A549 treated with DMSO at 1 μM for 4 hours (cell line): Measurements from ENCODE around the gene RRAS. TPM values are rescaled to one million over a fixed set of nuclear protein-coding genes. Genes with fewer than 3 reads are reported as not detected.

ENCODE experiments used
- total RNA-seq: library from RNA; stranded (reverse); fragments of 200-300 nt; extraction: Qiagen RNA extraction; gene quantifications from 5 replicates; pipeline ENCODE4 v1.2.3, GENCODE V29; 2022; ENCODE audit warnings: low read depth

RRAS gene
- total RNA-seq, result 83.1 to 125 TPM (median 114 TPM) in 5 replicates

GRCh38 chr19:49640113-49640898 is at the start of gene RRAS:
Gene RRAS, minus strand, starts transcription at chr19:49640143. Its CDS starts 45 bp downstream, at chr19:49640098.

GRCh38 chr19:49689133-49690078 is 49.5 kb upstream of the RRAS start, which contains the start of gene ADM5:
Gene ADM5, plus strand, starts transcription at chr19:49689594. Its CDS starts 244 bp downstream, at chr19:49689838.

GRCh38 chr19:49677231-49677900 is 37.4 kb upstream of the RRAS start, which contains the start of gene PRMT1:
Gene PRMT1, plus strand, starts transcription at chr19:49677271. Its CDS starts 10 bp downstream, at chr19:49677281.

GRCh38 chr19:49665351-49666119 is 25.6 kb upstream of the RRAS start, which contains the start of the genes BCL2L12 and IRF3:
Gene BCL2L12, plus strand, starts transcription at chr19:49665933. Its CDS starts 760 bp downstream, at chr19:49666693.
Gene IRF3, minus strand, starts transcription at chr19:49665857. Its CDS starts 1,019 bp downstream, at chr19:49664838.

GRCh38 chr19:49641688-49642491 is 1.9 kb upstream of the RRAS start, which contains the start of gene SCAF1:
Gene SCAF1, plus strand, starts transcription at chr19:49642209. Its CDS starts 2,818 bp downstream, at chr19:49645027.

GRCh38 chr19:49590971-49591730 is 48.8 kb downstream of the RRAS start, which contains the start of gene PRR12:
Gene PRR12, plus strand, starts transcription at chr19:49591182. Its CDS starts 473 bp downstream, at chr19:49591655.

Other genes starting within 250 kb of the RRAS start
- not detected in 5 replicates for gene PTH2, start 216.7 kb downstream of the RRAS start, total RNA-seq
- gene GFY, start 214.8 kb downstream of the RRAS start, total RNA-seq, result 0.07 to 0.22 TPM (median 0.18 TPM) in 4 of 5 replicates, not detected in the other
- gene SLC17A7, start 198.6 kb downstream of the RRAS start, total RNA-seq, result 0.49 to 0.63 TPM (median 0.61 TPM) in 5 replicates
- gene PIH1D1, start 188.3 kb downstream of the RRAS start, total RNA-seq, result 87.2 to 97.5 TPM (median 96.7 TPM) in 5 replicates
- 14.5 to 29.0 TPM (median 22.6 TPM) in 5 replicates for gene ALDH16A1, start 186.9 kb downstream of the RRAS start, total RNA-seq
- gene FLT3LG, start 165.9 kb downstream of the RRAS start, total RNA-seq, result 0.68 to 1.7 TPM (median 1.2 TPM) in 5 replicates
- 3,835 to 4,657 TPM (median 3,991 TPM) in 5 replicates for gene RPL13A, start 152.5 kb downstream of the RRAS start, total RNA-seq
- 3,649 to 5,162 TPM (median 3,839 TPM) in 5 replicates for gene RPS11, start 143.7 kb downstream of the RRAS start, total RNA-seq
- 26.1 to 29.8 TPM (median 28.3 TPM) in 5 replicates for gene FCGRT, start 127.5 kb downstream of the RRAS start, total RNA-seq
- gene RCN3, start 112.1 kb downstream of the RRAS start, total RNA-seq, result 1.5 to 2.1 TPM (median 1.7 TPM) in 5 replicates
- gene NOSIP, start 59.6 kb downstream of the RRAS start, total RNA-seq, result 84.6 to 109 TPM (median 95.2 TPM) in 5 replicates
- 0.54 to 1.2 TPM (median 0.87 TPM) in 5 replicates for gene PRRG2, start 58.8 kb downstream of the RRAS start, total RNA-seq
- 27.6 to 35.1 TPM (median 29.7 TPM) in 5 replicates for gene PRR12, start 49.0 kb downstream of the RRAS start, total RNA-seq
- 41.9 to 71.4 TPM (median 66.3 TPM) in 5 replicates for gene SCAF1, start 2.1 kb upstream of the RRAS start, total RNA-seq
- gene IRF3, start 25.7 kb upstream of the RRAS start, total RNA-seq, result 86.3 to 119 TPM (median 102 TPM) in 5 replicates
- 58.3 to 77.0 TPM (median 67.6 TPM) in 5 replicates for gene BCL2L12, start 25.8 kb upstream of the RRAS start, total RNA-seq
- 373 to 457 TPM (median 431 TPM) in 5 replicates for gene PRMT1, start 37.1 kb upstream of the RRAS start, total RNA-seq
- gene ADM5, start 49.5 kb upstream of the RRAS start, total RNA-seq, result 4.0 to 7.6 TPM (median 5.7 TPM) in 5 replicates
- gene CPT1C, start 51.0 kb upstream of the RRAS start, total RNA-seq, result 11.6 to 14.6 TPM (median 13.4 TPM) in 5 replicates
- 0.06 TPM in 1 of 5 replicates, not detected in the others for gene TSKS, start 123.2 kb upstream of the RRAS start, total RNA-seq
- 44.3 to 56.6 TPM (median 52.4 TPM) in 5 replicates for gene AP2A1, start 126.9 kb upstream of the RRAS start, total RNA-seq
- 13.9 to 17.0 TPM (median 15.0 TPM) in 5 replicates for gene FUZ, start 173.1 kb upstream of the RRAS start, total RNA-seq
- 51.8 to 71.0 TPM (median 61.4 TPM) in 5 replicates for gene MED25, start 178.1 kb upstream of the RRAS start, total RNA-seq
- gene PTOV1, start 211.0 kb upstream of the RRAS start, total RNA-seq, result 121 to 156 TPM (median 142 TPM) in 5 replicates
- 51.8 to 57.7 TPM (median 54.9 TPM) in 5 replicates for gene PNKP, start 227.4 kb upstream of the RRAS start, total RNA-seq
- gene AKT1S1, start 237.2 kb upstream of the RRAS start, total RNA-seq, result 75.5 to 121 TPM (median 104 TPM) in 5 replicates
- 21.9 to 24.2 TPM (median 22.6 TPM) in 5 replicates for gene TBC1D17, start 237.6 kb upstream of the RRAS start, total RNA-seq